Endodermal cell (in vitro differentiated cells): ENCODE measurements around the gene P4HA3. TPM values are rescaled to one million over a fixed set of nuclear protein-coding genes. Genes with fewer than 3 reads are reported as not detected.

Experiments used
- DNase-seq: peaks from one replicate; pipeline ENCODE4 v3.0.0-alpha.2; 2017
- H3K27ac ChIP-seq: 2 replicates; pipeline ENCODE4 v1.5.1; 2013; ENCODE audit warnings: mild to moderate bottlenecking, low read depth, low read length, moderate library complexity
- H3K27me3 ChIP-seq: 2 replicates; pipeline ENCODE4 v1.6.1; 2013; ENCODE audit warnings: mild to moderate bottlenecking, low read length, moderate library complexity; ENCODE audit not compliant: insufficient read depth, control insufficient read depth, poor library complexity, severe bottlenecking
- H3K36me3 ChIP-seq: 2 replicates; pipeline ENCODE4 v1.7.0; 2013; ENCODE audit warnings: mild to moderate bottlenecking, low read length, moderate library complexity; ENCODE audit not compliant: control insufficient read depth, insufficient read depth
- H3K4me1 ChIP-seq: one replicate; pipeline ENCODE4 v1.7.0; 2013; ENCODE audit warnings: low read length; ENCODE audit not compliant: control insufficient read depth, insufficient read depth
- H3K4me3 ChIP-seq: 2 replicates; pipeline ENCODE4 v1.5.1; 2013; ENCODE audit warnings: mild to moderate bottlenecking, low read length, moderate library complexity
- H3K9ac ChIP-seq: 2 replicates; pipeline ENCODE4 v1.6.1; 2013; ENCODE audit warnings: mild to moderate bottlenecking, low read length, moderate library complexity; ENCODE audit not compliant: poor library complexity, severe bottlenecking; ENCODE audit errors: extremely low read depth
- H3K9me3 ChIP-seq: 2 replicates; pipeline ENCODE4 v1.6.1; 2013; ENCODE audit warnings: mild to moderate bottlenecking, low read length, moderate library complexity; ENCODE audit not compliant: control insufficient read depth
- H3K27ac Mint-ChIP-seq: 2 replicates; pipeline ENCODE4 v1.8.0; 2020; ENCODE audit warnings: mixed read lengths
- H3K27me3 Mint-ChIP-seq: 2 replicates; pipeline ENCODE4 v1.8.0; 2021; ENCODE audit warnings: mild to moderate bottlenecking, mixed read lengths; ENCODE audit not compliant: insufficient read depth
- H3K36me3 Mint-ChIP-seq: 2 replicates; pipeline ENCODE4 v1.8.0; 2020; ENCODE audit warnings: low read depth, mixed read lengths
- H3K4me1 Mint-ChIP-seq: 2 replicates; pipeline ENCODE4 v1.8.0; 2020; ENCODE audit warnings: mixed read lengths
- H3K4me3 Mint-ChIP-seq: 2 replicates; pipeline ENCODE4 v1.8.0; 2020; ENCODE audit warnings: mild to moderate bottlenecking, moderate library complexity, mixed read lengths
- H3K9me3 Mint-ChIP-seq: 2 replicates; pipeline ENCODE4 v1.8.0; 2020; ENCODE audit warnings: mild to moderate bottlenecking, mixed read lengths
- WGBS, 2 experiments: methylation state at CpG; one replicate each; pipeline versions ENCODE4 v1.1.5 to v1.1.7; 2013; ENCODE audit warnings: missing lambda C conversion rate in 2 of 2, mixed read lengths in 1 of 2; ENCODE audit not compliant: insufficient coverage in 1 of 2, insufficient read length in 1 of 2; 5-methylcytosine and 5-hydroxymethylcytosine counted together
- total RNA-seq, 2 donors: library from RNA; stranded (reverse); fragmentation: NEBNext Ultra II Directional in 1 of 2; extraction: Animal tissue kit (Norgen Biotek cat#: 25700) in 1 of 2; gene quantifications; 2 replicates in 1 of 2; 3 replicates in 1 of 2; pipeline ENCODE4 v1.2.1, GENCODE V29; 2021
- TF ChIP-seq, protein P1 (sequence below): fragments of 200-600 bp; sonication (generic); conservative IDR thresholded peaks from 2 replicates; pipeline ENCODE4 v1.5.0; 2021; ENCODE audit warnings: antibody characterized with exemption, mild to moderate bottlenecking

Gene P4HA3
- total RNA-seq, 2 donors from 2014 or later, result not detected

DNA sequence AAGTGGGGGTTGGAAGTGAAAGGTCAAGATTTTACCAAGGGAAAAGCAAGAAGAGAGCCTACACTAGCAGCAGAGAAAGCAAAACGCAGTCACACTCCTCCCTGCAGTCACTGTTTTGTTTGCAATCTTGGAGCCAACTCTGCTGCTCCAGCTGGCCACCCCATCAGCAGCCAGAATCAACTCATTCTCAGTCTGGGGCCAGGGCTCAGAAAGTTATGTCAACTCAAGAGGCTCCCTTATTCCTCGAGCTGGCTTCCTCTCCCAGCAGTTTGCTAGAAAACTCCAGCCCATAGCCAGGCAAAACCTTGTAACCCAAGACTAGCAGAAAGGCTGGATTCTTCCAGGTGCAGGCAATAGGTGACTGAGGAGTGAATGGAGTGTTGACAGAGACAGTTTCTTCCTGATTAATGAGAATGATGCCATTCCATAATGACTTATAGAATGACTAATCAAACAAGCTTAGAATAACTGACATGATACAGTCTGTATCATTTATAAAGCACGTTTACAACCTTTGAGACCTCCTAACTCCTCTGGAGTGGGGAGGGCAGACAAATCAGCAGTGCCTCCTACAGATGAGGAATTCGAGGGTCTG lies 53.4 kb downstream of the P4HA3 start:
- no peak overlapping the region for H3K9ac ChIP-seq
- H3K36me3 ChIP-seq, result no peaks in the 10 kb centered on the region
- H3K27ac ChIP-seq, result no peak overlapping the region
- peaks cover 14% of the 10 kb centered on the region for H3K36me3 Mint-ChIP-seq
- no peak overlapping the region for H3K27ac Mint-ChIP-seq
- H3K27me3 Mint-ChIP-seq, result peaks cover 18% of the 10 kb centered on the region
- H3K9me3 Mint-ChIP-seq, result no peaks in the 10 kb centered on the region
- H3K27me3 ChIP-seq, result no peaks in the 10 kb centered on the region
- WGBS, 2 experiments, result 78 to 93% methylated on average over 3 to 4 of the region's 4 CpGs
- no peak for DNase-seq
- TF ChIP-seq, protein P1, sequence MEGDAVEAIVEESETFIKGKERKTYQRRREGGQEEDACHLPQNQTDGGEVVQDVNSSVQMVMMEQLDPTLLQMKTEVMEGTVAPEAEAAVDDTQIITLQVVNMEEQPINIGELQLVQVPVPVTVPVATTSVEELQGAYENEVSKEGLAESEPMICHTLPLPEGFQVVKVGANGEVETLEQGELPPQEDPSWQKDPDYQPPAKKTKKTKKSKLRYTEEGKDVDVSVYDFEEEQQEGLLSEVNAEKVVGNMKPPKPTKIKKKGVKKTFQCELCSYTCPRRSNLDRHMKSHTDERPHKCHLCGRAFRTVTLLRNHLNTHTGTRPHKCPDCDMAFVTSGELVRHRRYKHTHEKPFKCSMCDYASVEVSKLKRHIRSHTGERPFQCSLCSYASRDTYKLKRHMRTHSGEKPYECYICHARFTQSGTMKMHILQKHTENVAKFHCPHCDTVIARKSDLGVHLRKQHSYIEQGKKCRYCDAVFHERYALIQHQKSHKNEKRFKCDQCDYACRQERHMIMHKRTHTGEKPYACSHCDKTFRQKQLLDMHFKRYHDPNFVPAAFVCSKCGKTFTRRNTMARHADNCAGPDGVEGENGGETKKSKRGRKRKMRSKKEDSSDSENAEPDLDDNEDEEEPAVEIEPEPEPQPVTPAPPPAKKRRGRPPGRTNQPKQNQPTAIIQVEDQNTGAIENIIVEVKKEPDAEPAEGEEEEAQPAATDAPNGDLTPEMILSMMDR, result no peak
- H3K9me3 ChIP-seq, result peaks cover 7% of the 10 kb centered on the region
- peaks cover 9% of the 10 kb centered on the region for H3K4me1 ChIP-seq
- H3K4me1 Mint-ChIP-seq, result peaks cover 18% of the 10 kb centered on the region
- H3K4me3 ChIP-seq, result no peak overlapping the region
- H3K4me3 Mint-ChIP-seq, result no peak overlapping the region

DNA sequence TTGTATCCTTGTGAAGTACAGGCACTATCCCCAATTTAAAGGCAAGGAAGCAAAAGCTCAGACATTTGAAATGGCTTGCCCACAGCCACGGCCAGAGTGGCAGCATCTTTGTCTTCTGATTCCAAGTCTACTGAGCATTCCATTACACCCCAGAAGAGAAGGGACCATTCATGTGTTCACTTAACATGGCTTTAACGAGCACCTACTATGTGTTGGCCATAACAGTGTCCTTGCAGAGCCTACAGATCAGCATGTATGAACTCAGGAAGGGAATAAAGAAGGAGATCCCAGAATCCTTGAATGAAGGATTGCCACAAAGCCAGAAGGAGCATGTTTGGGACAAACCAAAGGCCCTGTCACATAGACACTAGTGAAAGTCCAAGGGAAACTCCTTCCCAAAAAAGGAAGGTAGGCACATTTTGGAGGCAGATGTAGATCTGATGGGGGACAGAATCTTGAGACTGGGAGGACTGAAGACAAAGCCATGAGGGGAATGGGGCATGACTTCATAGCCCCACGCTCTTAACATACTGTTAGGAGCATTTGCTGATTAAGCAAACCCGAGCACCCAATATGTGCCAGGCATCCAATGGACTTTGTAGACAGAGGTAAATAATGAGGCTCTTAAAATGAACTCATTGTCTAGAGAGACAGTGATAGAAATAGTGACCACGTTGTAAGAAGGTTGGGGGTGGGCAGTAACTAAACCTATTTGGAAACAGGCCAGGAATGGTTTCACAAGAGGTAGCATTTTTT lies 54.9 kb downstream of the P4HA3 start:
- Histone ChIP-seq H3K4me1 (peaks cover 9% of the 10 kb centered on the region), H3K36me3 (peaks cover 3% of the 10 kb centered on the region), H3K27ac (no peak overlapping the region), H3K9ac (no peak overlapping the region), H3K4me3 (no peak overlapping the region), H3K9me3 (peaks cover 7% of the 10 kb centered on the region), H3K27me3 (no peaks in the 10 kb centered on the region)
- no peaks in the 10 kb centered on the region for H3K9me3 Mint-ChIP-seq
- H3K4me3 Mint-ChIP-seq, result no peak overlapping the region
- H3K36me3 Mint-ChIP-seq, result peaks cover 14% of the 10 kb centered on the region
- H3K27ac Mint-ChIP-seq, result no peak overlapping the region
- no peak for DNase-seq
- H3K4me1 Mint-ChIP-seq, result peaks cover 18% of the 10 kb centered on the region
- 92 to 93% methylated on average over 4 to 5 of the region's 5 CpGs for WGBS, 2 experiments
- peaks cover 6% of the 10 kb centered on the region for H3K27me3 Mint-ChIP-seq
- TF ChIP-seq, protein P1, result no peak

DNA sequence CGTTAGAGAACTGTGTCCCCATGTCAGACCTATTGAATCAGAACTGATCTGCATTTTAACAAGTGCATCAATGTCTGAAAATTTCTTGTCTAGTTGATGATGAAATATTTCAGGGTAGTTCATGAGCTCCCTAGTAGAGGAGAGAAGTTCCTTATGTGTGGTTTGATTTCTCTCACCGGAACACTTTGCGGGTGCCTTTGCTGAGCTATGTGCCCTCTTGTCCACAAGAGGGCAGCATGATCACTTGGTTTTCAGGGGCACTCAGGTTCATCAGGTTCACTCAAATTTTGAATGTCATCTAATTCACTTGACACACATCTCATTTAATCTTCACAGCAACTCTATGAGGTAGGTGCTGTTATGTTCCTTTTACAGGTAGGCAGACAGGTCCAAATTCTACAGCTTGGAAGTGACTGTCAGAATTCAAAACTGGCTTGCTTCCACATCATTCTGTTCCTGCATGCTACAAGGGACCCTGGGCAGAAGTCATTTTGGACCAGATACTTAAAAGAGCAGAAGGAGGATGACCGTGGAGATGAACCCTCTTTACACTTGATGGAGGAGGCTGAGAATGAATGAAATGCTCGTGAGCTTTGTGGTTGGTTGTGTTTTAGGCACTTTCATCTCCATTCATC lies 55.6 kb downstream of the P4HA3 start:
- Mint-ChIP-seq H3K27me3 (peaks cover 3% of the 10 kb centered on the region), H3K4me1 (peaks cover 18% of the 10 kb centered on the region), H3K4me3 (no peak overlapping the region), H3K36me3 (peaks cover 14% of the 10 kb centered on the region), H3K9me3 (no peaks in the 10 kb centered on the region), H3K27ac (no peak overlapping the region)
- Histone ChIP-seq H3K36me3 (peaks cover 8% of the 10 kb centered on the region), H3K9ac (no peak overlapping the region), H3K4me1 (peaks cover 9% of the 10 kb centered on the region), H3K4me3 (no peak overlapping the region), H3K27me3 (no peaks in the 10 kb centered on the region), H3K9me3 (peaks cover 4% of the 10 kb centered on the region), H3K27ac (no peak overlapping the region)
- TF ChIP-seq, protein P1, result peak; percentile 93
- 73 to 90% methylated on average over 3 to 5 of the region's 5 CpGs for WGBS, 2 experiments
- DNase-seq, result peak; percentile 77
